Stimulated activated CD4-positive, alpha-beta T cell treated with anti-CD3 and anti-CD28 coated beads, Interleukin-15, amount 100 ng/mL, for 1 hour (primary cell): ENCODE results near the gene ADGRE1.
A peak's percentile ranks its signal among the peaks of the same experiment; 100 is the strongest.

ENCODE experiments used
- DNase-seq, 2 donors: peaks; one replicate each; pipeline ENCODE4 v3.0.0-alpha.2; 2020; ENCODE audit warnings: low read depth in 1 of 2, low spot score in 1 of 2

ADGRE1 gene

GRCh38 chr19:6876748-6877147 is 10.6 kb upstream of the ADGRE1 start:
- no peak for DNase-seq

- DNase-seq = no peak
Observed at GRCh38 chr19:6877766-6878165, 9.6 kb upstream of the ADGRE1 start.

DNA sequence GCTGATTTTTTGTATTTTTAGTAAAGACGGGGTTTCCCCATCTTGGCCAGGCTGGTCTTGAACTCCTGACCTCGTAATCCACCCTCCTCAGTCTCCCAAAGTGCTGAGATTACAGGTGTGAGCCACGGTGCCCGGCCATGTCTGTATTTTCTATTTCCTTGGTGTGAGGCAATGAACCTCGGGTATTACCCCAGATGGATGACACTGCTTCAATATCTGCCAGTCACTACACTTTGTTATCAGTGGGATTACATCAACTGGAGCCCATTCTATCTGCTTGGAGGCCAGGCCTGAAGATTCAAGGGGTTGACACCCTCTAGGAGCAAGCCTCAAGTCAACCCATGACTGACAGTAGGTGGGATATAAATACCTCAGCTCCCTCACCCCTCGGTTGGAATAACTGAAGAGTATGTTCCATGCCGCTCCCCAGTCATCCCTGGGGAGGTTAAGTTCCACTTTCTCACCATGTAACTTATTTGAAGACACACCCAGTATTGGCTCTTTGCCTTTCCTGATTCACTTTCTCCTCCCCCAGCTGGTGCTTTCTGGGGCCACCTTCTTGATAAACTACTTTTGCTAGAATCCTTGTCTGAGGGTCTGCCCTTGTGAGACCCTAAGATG is 992 bp upstream of the ADGRE1 start:
- no peak for DNase-seq

DNA sequence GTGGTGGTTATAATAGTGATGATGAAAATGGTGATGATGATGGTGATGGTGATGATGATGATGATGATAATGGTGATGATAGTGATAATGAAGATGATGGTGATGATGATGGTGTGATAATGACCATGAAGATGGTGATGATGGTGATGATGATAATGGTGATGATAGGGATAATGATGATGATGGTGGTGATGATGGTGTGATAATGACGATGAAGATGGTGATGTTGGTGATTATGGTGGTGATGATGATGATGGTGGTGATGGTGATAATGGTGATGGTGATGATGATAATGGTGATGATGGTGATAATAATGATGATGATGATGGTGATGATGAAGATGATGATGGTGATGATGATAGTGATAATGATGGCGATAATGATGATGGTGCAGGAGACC is 1.6 kb downstream of the ADGRE1 start:
- DNase-seq = no peak

- no peak for DNase-seq
Observed at GRCh38 chr19:6890401-6890913, 3.1 kb downstream of the ADGRE1 start.

DNA sequence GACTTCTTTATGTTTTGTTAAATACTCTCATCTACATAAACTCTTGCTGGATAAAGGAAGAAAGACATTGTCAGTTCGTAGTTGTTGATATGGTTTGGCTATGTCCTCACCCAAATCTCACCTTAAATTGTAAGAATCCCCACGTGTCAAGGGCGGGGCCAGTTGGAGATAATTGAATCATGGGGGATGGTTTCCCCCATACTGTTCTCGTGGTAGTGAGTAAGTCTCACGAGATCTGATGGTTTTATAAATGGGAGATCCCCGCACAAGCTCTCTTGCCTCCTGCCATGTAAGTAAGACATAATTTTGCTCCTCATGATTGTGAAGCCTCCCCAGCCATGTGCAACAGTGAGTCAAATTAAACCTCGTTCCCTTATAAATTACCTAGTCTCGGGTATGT is 3.6 kb downstream of the ADGRE1 start:
- DNase-seq = peak in 1 of 2 donors; percentile 22

GRCh38 chr19:6891761-6892385 is 4.5 kb downstream of the ADGRE1 start:
- no peak for DNase-seq

- no peak for DNase-seq
Observed at GRCh38 chr19:6894313-6894712, 6.9 kb downstream of the ADGRE1 start.

DNA sequence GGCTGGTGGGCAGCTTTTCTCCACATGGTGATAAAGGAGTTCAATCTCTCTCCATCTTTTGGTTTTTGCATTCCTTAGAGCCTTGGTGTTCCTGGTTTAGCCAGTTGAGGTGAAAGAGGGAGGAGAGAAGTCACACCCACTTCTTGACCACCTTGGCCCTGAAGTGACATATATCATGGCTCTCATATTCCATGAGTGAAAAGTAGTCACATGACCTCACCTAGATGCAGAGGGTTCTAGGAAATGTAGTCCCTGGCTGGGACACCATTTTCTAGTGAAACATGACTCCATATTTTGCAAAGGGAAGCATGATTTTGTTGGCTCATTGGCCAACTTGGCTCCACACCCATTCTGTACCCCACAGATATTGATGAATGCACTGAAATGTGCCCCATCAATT is 16.1 kb downstream of the ADGRE1 start:
- DNase-seq = no peak

- no peak for DNase-seq
Observed at GRCh38 chr19:6906559-6907060, 19.2 kb downstream of the ADGRE1 start.

GRCh38 chr19:6911523-6911922 is 24.1 kb downstream of the ADGRE1 start:
- no peak for DNase-seq

GRCh38 chr19:6914321-6914720 is 26.9 kb downstream of the ADGRE1 start:
- DNase-seq = no peak

DNA sequence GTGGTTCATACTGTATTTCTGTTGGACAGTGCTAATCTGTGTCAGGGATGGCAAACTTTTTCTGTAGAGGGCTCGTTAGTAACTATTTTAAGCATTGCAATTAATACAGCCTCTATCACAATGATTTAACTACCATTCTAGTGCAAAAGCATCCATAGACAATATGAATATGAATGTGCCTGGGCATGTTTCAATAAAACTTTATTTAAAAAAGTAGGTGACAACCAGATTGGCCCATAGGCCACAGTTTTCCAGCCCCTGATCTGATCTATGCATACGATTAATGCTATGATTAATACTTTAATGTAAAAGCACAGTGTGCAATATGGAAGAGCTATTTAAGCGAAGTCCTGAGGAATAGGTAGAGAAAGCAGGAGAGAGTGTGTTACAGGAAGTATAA is 29.6 kb downstream of the ADGRE1 start:
- DNase-seq = no peak

- no peak for DNase-seq
Observed at GRCh38 chr19:6925386-6925785, 38.0 kb downstream of the ADGRE1 start.

- peak in 1 of 2 donors; percentile 12 for DNase-seq
Observed at GRCh38 chr19:6925801-6926751, 38.7 kb downstream of the ADGRE1 start.

- no peak for DNase-seq
Observed at GRCh38 chr19:6930190-6930589, 42.8 kb downstream of the ADGRE1 start.

DNA sequence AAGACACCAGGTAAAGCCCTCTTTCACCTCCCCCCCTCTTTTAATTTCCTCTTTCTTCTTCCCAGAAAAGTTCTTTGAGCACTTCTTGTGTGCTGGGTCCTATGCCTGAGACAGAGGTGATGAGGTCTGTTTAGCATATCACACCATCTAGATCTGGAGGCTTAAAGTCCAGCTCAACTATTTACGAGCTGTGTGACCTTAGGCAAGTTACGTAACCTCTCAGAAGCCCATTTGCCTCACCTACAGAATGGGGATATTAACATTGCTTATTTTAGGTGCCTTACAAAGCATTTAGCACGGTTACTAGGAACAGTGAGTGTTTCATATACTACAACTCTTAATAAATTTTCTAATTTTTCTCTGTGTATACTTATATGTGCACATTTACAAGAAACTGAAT is 47.7 kb downstream of the ADGRE1 start:
- no peak for DNase-seq

GRCh38 chr19:6935618-6936017 is 48.2 kb downstream of the ADGRE1 start:
- DNase-seq = no peak

DNA sequence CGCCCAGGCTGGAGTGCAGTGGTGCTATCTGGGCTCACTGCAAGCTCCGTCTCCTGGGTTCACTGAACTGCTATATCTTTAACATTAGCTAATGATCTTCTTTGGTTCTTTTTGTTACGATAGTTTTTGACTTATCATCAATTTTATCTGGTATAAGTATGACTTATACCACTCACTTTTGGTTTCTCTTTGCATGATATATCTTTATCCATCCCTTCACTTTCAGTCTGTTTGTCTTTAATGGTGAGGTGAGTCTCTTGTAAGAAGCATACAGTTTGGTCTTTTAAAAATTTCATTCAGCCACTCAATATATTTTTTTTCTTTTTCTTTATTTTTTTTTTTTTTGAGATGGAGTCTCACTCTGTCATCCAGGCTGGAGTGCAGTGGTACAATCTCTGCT is 58.4 kb downstream of the ADGRE1 start:
- DNase-seq = no peak

DNA sequence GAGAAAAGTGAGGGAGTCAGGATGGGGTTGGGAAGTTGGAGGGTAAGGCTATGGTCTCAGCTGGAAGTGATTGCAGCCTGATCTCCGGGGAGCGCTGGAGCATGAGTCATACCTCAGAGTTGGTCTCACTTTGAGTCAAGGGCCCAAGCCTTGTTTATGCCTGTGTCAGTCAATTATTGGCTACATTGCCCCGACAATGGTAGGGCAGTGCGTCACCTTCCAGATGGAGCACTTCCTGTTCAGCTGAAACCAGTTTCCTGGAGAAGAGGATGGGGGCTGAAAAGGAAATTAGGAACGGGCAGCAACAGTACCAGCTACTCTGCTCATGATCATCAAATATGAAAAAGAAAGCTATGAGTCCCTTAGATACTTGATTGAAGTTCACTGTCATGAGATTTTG is 60.4 kb downstream of the ADGRE1 start:
- DNase-seq = peak in 1 of 2 donors; percentile 7

DNA sequence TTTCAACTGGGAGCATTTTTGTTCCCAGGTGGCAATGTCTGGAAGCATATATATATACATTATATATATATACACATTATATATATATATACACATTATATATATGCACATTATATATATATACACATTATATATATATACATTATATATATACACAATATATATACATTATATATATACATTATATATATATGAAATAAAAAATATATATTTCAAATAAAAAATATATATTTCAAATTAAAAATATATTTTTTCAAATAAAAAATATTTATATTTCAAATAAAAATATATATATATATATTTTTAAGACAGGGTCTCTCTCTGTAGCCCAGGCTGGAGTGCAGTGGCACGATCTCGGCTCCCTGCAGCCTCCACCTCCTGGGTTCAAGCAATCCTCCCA is 61.5 kb downstream of the ADGRE1 start:
- DNase-seq = no peak

DNA sequence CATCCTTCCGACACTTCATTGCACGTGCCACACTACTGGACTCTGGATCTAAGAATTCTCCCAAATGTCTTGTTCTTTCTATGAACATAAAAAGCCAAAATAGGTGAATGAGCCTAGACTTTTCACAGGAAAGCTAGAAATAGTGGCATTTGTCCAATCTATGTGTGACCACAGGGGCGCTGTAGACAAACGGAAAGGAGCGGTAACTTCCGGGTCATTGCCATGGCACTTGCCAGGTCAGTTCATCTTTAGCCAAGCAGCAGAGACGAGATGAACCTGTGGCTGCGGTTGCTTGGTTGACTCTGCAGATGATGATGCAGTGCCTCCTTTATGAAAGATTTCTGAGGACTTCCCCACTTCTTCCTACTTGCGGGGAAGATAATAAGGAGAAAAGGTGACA is 65.6 kb downstream of the ADGRE1 start:
- DNase-seq = no peak
